Measurements from ENCODE around the gene PROSER3.
A peak's percentile ranks its signal among the peaks of the same experiment; 100 is the strongest.

The PROSER3 gene

DNA sequence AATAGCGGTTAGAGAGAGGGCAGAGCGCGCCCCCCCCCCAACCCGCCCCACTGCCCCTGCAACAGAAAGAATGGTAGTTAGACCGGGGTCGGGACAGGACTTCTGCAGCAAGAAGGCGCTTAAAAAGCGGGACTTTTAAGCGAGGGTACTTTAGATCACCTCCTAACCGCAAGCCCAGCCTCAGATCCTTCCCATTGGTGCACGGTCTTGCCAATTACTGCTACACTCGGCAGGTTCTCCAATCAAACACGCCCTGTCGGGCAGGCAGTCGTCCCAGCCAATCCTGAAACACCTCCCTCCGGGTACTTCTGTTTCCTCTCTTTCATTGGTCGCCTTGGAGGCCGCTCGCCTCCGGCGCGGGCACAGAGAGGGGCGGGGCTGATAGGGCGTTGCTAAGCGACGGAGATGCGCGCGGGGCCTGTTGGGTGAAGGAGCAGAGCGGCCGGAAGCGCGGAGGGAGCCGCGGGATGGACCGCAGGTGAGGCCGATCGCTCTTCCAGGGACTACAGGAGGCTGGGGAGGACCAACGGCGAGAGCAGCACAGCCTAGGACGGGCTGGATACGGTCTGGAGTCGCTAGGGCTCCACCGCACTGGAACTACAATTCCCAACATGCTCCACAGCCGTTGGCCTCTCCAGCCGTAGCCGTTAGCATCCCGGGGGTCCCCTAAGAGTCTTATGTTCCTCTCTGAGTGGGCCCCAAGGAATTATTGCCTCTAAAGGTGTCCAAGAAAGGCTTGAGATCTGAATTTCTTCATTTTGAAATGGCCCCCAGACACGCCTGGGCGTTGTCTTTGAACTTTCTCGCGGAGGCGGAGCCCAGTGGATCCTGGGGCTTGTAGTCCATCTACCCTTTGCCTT is at the start of gene PROSER3:
TSS of gene PROSER3 (plus strand) at position 428 of the 860 bp plus-strand sequence. CDS start at position 468, 40 bp downstream.
- DNase-seq (ENCODE audit: low spot score) = peak; percentile 100

DNA sequence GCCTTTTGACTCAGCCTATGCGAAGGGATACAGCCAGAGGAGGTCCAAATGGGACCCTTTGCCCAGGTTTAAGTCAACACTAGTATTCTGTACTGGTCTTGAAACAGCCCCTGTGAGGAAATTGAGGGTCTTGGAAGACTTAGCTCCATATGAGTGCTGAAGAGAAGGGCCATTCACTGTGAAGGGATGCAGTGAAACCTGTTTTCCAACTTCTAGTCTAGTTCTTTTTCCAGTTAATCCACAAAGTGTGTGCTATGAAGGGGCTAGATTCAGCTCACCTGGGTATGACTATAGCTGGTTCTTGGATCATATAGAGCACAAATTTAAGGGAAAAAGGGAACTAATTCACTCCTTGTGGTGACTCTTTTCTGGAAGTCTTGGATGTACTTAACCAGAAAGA is 49.6 kb upstream of the PROSER3 start:
- DNase-seq (ENCODE audit: low spot score) = no peak

DNA sequence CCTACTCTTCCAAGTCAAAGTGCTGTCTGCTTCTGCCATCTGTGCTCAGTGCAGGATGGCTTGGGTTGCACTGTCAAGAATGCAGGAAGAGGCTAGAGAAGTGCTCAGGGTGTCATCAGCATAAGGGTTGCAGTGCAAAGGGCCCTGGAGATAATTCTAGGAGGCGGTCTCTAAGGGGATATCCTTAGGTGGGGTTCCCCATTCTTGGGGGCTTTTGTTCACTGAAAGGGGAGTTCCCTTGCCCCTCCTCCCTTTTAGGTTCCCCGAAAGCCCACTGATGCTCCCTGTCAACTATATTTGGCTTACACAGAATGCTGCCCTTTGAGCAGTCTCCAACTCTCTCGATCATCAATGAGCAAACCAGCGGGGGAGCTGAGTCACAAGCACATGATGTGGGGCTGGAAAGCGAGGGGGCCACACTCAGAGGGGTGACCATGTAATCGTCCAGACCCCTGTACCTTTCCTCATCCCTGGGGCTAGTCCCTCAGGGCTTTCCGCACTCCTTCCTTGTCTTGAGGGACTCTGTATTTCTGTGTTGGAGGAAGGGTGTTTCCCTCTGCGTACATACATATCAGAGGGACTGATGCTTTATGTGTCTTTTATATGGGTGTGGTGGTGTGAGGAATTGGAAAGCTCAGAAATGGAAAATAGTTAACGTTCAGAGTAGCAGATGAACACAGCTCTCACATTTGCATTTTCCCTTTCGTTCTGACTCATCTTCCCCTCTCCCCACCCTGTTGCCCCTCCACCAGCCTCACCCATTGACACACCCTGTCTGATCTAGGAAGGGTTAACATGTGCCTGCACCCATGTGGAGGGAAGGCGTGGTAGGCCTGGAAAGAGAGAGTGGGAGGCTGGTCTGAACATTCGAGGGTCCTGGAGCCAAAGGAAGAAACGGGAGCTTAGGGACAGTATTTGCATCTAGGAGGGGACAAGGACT is 46.9 kb upstream of the PROSER3 start:
- no peak for DNase-seq (ENCODE audit: low spot score)

DNA sequence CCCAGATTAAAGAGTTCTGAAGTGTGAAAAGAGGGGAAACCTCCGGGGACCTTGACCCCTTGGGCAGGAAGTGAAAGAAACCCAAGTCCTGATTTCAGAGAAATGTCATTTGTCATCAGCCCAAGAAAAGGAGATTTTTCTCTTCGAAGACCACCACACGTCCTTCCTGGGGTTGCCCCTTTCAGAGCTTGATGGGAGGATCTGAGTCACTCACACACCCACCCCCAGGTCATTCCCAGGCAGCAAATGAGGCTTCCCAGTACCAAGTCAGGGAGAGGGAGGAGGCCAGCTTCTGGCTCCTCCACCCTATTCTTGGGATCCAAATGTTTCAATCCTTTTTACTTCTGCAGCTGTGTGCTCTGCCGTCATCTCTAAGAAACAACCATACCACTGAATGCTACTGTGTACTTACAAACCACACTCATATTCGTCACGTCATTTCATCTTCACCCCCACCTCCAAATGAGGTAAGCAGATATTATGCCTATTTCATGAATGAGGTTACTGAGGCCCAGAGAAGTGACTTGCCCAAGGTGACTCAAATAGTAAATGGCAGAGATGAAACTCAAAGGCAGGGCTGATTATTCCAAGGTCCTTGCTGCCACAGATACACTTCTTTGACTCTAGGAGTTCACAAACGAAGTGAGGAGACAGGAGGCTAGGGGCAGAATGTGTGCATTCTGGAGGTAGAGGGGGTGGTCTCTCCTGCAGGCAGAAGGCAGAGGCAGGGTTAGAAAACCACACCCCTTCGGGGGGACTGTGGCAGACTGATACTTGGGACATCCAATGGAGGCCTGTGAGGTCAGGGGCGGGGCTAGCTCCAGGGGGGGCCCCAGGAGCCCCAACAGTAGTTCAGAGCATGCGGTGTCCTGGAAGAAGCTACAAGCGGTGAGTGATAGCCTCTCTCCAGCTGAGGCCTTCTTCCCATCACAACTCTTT is 45.1 kb upstream of the PROSER3 start:
- DNase-seq (ENCODE audit: low spot score) = no peak

DNA sequence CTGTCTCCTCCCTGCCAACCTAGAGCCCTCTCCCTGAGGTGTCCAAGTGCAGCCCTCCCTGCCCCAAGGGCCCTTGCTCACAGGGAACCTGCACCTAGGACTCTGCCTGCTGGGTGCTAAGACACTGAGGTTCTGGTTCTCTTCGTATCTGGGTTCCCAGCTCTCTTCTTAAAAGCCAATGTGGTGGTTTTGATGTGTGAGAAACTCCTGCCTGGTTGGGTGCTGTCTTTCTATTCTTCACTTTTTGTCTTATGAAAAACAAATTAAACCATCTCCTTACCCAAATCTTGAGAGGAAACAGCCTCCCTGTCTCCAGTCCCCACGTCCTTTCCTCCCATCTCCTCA is 44.5 kb upstream of the PROSER3 start:
- DNase-seq (ENCODE audit: low spot score) = no peak

DNA sequence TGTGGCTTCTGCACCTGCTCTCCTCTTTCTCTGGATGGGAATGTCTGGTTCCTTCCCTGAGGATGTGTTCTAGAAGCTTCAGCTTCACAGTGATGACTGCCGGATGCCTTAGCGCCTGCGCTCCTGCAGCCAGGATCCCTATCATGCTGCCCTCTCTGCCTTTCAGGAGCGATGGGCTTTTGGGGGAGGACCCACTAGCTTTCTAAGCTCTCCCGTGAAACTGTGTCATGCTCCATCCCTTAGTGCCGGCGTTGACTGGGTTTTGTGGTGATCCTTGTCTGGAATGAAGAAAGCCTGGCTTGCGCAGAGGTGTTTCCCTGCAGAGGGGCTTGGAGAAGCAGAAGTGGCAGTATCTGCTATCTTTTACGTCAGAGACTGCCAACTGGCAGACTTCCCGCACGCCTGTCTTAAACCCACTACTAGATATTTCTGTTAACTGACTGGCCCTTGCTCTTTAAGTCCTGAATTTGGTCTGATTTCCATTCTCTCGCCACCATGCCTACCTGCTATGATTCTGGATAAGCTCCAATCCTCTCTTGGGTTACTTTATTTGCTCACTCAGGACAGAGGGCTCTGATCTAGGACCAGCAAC is 44.0 kb upstream of the PROSER3 start:
- no peak for DNase-seq (ENCODE audit: low spot score)

DNA sequence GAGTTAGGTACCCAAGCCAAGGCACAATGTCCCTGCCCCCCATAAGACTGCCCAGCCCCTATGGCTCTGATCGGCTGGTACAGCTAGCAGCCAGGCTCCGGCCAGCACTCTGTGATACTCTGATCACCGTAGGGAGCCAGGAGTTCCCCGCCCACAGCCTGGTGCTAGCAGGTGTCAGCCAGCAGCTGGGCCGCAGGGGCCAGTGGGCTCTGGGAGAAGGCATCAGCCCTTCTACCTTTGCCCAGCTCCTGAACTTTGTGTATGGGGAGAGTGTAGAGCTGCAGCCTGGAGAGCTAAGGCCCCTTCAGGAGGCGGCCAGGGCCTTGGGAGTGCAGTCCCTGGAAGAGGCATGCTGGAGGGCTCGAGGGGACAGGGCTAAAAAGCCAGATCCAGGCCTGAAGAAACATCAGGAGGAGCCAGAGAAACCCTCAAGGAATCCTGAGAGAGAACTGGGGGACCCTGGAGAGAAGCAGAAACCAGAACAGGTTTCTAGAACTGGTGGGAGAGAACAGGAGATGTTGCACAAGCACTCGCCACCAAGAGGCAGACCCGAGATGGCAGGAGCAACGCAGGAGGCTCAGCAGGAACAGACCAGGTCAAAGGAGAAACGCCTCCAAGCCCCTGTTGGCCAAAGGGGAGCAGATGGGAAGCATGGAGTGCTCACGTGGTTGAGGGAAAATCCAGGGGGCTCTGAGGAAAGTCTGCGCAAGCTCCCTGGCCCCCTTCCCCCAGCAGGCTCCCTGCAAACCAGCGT is 43.2 kb upstream of the PROSER3 start:
- DNase-seq (ENCODE audit: low spot score) = no peak

DNA sequence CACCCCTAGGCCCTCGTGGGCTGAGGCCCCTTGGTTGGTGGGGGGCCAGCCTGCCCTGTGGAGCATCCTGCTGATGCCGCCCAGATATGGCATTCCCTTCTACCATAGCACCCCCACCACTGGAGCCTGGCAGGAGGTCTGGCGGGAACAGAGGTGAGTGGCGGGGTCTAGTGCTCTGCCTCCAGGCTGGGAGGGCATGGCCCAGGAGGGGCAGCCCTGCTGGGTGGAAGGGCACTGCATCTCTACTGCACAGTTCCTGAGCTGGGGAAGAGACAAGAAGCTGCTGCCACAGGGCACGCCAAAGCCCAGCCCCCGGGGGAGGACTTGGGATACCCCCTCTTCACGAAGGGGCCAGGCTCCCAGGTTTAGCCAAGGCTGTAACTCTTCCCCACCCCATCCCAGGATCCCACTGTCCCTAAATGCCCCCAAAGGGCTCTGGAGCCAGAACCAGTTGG is 42.6 kb upstream of the PROSER3 start:
- no peak for DNase-seq (ENCODE audit: low spot score)

DNA sequence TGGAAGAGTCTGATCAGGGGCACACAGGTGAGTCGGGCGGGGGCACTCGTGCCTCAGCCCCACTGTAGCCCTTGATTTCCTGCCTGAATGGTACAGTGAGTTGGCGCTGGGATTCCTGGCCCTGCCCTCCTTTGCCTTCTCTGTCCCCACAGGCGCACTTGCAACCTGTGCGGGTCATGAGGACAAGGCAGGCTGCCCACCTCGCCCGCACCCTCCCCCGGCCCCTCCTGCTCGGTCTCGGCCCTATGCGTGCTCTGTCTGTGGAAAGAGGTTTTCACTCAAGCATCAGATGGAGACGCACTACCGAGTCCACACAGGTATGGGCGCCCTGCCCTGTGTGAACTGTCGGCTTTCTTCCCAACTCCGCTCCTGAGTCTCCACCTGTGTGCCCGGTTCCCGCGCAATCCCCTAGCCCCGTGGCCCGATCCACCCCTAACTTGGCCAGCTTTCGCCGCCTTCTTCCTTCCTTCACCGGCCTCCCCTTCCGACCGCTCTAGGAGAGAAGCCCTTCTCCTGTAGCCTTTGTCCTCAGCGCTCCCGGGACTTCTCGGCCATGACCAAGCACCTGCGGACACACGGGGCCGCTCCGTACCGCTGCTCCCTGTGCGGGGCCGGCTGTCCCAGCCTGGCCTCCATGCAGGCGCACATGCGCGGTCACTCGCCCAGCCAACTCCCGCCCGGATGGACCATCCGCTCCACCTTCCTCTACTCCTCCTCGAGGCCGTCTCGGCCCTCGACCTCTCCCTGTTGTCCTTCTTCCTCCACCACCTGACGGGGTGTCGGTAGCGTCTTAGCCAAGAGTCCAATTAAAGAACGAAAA is 41.8 kb upstream of the PROSER3 start:
- peak; percentile 8 for DNase-seq (ENCODE audit: low spot score)

DNA sequence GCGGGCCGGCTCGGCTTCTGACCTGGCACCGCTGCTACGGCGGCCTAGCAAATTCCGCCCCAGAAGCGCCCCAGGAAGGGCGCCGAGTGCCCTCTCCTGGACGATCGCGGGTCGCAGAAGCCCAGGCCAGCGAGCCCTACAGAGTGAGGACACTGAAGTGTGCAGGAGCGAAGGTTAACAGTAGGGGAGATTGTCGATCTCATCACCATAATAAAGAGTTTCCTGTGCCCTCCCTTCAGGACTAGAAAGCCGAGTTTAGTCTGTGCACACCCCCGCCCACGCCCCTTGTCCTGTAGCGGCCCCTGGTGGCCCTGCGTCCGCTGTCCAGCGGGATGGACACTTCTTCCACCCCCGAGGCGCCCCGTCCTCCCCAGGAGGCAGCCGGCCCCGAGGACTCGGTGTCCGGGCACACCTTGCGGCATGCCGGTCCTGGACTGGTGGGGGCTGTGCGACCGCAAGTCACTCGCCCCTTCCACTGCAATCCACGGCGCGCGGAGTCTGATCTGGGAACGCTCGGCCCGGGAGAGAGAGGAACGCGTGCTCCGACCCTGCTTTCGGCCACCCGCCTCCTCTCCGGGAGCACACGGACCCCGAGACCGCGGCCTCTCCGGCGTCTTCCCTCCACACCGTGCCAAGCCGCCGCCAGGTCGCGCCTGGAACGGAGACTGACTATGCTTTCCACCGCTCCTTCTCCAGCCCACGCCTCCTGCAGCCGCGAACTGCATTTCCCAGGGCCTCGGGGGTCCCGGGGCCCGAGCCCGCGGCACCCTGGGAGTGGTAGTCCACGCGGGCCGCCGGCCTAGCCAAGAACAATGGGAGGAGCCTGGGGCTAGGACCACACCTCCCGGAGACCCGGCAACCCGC is 40.9 kb upstream of the PROSER3 start:
- DNase-seq (ENCODE audit: low spot score) = peak; percentile 87

DNA sequence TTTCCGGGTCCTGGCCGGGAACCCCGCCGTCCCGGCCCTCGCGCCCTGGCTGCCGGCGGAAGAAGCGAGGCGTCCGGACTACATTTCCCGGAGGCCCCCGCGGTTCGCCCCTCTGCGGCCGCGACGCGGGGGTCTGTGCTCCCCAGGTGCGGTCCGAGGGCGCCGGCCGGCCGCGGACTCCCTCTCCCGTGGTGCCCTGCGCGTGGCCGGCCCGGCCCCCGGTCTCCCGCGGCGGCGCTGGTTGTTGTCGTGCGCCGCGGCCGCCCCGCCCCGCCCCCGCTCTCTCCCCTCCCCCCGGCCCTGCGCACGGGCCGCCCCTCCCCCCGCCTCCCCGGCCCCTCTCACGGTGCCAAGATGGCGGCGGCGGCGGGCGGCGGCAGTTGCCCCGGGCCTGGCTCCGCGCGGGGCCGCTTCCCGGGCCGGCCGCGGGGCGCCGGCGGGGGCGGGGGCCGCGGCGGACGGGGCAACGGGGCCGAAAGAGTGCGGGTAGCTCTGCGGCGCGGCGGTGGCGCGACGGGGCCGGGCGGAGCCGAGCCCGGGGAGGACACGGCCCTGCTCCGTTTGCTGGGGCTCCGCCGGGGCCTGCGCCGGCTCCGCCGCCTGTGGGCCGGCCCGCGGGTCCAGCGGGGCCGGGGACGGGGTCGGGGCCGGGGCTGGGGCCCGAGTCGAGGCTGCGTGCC is 40.2 kb upstream of the PROSER3 start, which contains the start of gene KMT2B:
TSS of gene KMT2B (plus strand) at position 339 of the 680 bp plus-strand sequence. CDS start at position 355, 16 bp downstream.
- peak; percentile 96 for DNase-seq (ENCODE audit: low spot score)

DNA sequence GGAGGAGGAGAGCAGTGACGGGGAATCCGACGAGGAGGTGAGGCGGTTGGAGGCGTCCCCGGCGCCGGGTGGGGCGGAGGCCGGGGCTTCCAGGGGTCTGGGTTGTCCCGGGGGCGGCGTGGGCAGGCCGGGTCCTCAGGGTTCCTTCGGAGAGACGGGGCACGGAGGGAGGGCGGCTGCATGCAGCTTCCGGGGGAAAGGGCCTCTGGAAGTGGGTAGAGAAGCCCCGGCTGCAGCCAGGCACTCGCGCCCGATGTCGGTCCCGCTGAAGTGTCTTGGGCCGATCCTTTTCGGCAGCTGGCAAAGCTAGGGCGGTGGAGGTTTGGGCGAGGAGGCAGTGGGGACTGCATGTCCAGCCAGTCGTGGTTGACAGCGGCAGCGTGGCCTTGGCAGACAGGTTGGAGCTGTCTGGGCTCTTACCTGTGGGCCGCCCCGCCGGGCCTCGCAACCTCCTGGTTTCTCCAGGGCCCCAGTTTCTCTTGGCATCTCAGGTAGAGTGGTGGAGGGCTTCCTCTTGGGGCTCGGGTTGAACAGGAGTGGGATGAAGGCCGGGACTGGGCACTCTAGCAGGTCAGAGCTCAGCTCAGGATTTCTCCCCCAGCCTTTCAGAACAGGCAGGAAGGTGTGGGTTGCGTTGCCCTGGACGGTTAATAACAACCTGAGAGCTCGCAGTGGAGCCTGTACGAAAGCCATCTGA is 39.5 kb upstream of the PROSER3 start:
- DNase-seq (ENCODE audit: low spot score) = peak; percentile 35

DNA sequence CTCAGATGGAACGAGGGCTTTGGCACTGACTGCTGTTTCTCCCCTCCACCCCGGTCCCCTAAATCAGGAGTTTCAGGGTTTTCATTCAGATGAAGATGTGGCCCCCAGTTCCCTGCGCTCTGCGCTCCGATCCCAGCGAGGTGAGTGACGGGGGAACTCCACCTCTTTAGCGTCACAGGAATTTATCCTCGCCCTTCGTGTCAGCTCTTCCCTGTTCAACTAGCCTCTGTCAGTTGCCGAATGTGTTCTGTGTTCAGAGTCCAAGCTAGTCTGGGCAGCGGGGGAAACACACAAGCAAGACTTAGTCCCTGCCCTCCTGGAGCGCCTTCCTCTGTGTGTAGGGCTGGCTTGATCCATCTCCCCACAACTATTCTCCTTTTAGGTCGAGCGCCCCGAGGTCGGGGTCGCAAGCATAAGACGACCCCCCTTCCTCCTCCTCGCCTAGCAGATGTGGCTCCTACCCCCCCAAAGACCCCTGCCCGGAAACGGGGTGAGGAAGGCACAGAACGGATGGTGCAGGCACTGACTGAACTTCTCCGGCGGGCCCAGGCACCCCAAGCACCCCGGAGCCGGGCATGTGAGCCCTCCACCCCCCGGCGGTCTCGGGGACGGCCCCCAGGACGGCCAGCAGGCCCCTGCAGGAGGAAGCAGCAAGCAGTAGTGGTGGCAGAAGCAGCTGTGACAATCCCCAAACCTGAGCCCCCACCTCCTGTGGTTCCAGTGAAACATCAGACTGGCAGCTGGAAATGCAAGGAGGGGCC is 38.4 kb upstream of the PROSER3 start:
- DNase-seq (ENCODE audit: low spot score) = no peak

DNA sequence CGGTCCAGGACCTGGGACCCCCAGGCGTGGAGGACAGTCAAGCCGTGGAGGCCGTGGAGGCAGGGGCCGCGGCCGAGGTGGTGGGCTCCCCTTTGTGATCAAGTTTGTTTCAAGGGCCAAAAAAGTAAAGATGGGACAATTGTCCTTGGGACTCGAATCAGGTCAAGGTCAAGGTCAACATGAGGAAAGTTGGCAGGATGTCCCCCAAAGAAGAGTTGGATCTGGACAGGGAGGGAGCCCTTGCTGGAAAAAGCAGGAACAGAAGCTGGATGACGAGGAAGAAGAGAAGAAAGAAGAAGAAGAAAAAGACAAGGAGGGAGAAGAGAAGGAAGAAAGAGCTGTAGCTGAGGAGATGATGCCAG is 37.8 kb upstream of the PROSER3 start:
- no peak for DNase-seq (ENCODE audit: low spot score)

DNA sequence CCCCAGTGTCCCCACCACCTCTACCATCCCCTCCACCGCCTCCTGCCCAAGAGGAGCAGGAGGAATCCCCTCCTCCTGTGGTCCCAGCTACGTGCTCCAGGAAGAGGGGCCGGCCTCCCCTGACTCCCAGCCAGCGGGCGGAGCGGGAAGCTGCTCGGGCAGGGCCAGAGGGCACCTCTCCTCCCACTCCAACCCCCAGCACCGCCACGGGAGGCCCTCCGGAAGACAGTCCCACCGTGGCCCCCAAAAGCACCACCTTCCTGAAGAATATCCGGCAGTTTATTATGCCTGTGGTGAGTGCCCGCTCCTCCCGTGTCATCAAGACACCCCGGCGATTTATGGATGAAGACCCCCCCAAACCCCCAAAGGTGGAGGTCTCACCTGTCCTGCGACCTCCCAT is 37.3 kb upstream of the PROSER3 start:
- no peak for DNase-seq (ENCODE audit: low spot score)

DNA sequence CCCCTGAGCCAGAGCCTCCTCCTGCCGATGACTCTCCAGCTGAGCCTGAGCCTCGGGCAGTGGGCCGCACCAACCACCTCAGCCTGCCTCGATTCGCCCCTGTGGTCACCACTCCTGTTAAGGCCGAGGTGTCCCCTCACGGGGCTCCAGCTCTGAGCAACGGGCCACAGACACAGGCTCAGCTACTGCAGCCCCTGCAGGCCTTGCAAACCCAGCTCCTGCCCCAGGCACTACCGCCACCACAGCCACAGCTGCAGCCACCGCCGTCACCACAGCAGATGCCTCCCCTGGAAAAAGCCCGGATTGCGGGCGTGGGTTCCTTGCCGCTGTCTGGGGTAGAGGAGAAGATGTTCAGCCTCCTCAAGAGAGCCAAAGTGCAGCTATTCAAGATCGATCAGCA is 36.6 kb upstream of the PROSER3 start:
- no peak for DNase-seq (ENCODE audit: low spot score)

DNA sequence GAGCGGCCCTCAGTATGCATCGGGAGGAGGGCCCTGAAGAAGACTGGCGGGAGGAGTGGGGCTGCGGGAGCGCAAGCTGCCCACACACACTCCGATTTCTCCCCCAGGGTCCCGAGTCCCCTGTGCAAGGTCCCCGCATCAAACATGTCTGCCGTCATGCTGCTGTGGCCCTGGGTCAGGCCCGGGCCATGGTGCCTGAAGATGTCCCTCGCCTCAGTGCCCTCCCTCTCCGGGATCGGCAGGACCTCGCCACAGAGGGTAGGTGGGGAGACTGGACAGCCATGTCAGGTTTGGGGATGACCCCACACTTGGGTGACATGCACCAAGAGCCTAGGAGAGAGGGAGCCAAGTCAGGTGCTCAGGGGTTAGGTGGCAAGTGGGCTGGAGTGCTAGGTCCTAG is 35.5 kb upstream of the PROSER3 start:
- DNase-seq (ENCODE audit: low spot score) = no peak

Data from kidney tubule cell (primary cell).